ENCODE results near the gene USP3.
"Not testable (repeated sequence)": the region's sequence is repeated elsewhere in the genome, so short reads cannot be mapped to it uniquely, and the experiment has no call there.

DNA sequence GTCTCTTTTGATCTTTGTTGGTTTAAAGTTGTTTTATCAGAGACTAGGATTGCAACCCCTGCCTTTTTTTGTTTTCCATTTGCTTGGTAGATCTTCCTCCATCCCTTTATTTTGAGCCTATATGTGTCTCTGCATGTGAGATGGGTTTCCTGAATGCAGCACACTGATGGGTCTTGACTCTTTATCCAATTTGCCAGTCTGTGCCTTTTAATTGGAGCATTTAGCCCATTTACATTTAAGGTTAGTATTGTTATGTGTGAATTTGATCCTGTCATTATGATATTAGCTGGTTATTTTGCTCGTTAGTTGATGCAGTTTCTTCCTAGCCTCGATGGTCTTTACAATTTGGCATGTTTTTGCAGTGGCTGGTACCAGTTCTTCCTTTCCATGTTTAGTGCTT, 116.4 kb downstream of the USP3 start:
- not testable (repeated sequence) for TF ChIP-seq MXD4 (CRISPR knock-in tag; IDR thresholded peaks at IDR 0.05; ENCODE audit: borderline replicate concordance); ZNF232 (CRISPR knock-in tag; IDR thresholded peaks at IDR 0.05); EMX1 (CRISPR knock-in tag; IDR thresholded peaks at IDR 0.05); ETV6 (CRISPR knock-in tag; IDR thresholded peaks at IDR 0.05); KAT7 (CRISPR knock-in tag; IDR thresholded peaks at IDR 0.05; ENCODE audit: borderline replicate concordance); TP53 (CRISPR knock-in tag; IDR thresholded peaks at IDR 0.05); NFE2L1 (CRISPR knock-in tag; IDR thresholded peaks at IDR 0.05)
- TF ChIP-seq, protein P1, sequence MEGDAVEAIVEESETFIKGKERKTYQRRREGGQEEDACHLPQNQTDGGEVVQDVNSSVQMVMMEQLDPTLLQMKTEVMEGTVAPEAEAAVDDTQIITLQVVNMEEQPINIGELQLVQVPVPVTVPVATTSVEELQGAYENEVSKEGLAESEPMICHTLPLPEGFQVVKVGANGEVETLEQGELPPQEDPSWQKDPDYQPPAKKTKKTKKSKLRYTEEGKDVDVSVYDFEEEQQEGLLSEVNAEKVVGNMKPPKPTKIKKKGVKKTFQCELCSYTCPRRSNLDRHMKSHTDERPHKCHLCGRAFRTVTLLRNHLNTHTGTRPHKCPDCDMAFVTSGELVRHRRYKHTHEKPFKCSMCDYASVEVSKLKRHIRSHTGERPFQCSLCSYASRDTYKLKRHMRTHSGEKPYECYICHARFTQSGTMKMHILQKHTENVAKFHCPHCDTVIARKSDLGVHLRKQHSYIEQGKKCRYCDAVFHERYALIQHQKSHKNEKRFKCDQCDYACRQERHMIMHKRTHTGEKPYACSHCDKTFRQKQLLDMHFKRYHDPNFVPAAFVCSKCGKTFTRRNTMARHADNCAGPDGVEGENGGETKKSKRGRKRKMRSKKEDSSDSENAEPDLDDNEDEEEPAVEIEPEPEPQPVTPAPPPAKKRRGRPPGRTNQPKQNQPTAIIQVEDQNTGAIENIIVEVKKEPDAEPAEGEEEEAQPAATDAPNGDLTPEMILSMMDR (IDR thresholded peaks at IDR 0.05), result not testable (repeated sequence)
- TF ChIP-seq, protein P2, sequence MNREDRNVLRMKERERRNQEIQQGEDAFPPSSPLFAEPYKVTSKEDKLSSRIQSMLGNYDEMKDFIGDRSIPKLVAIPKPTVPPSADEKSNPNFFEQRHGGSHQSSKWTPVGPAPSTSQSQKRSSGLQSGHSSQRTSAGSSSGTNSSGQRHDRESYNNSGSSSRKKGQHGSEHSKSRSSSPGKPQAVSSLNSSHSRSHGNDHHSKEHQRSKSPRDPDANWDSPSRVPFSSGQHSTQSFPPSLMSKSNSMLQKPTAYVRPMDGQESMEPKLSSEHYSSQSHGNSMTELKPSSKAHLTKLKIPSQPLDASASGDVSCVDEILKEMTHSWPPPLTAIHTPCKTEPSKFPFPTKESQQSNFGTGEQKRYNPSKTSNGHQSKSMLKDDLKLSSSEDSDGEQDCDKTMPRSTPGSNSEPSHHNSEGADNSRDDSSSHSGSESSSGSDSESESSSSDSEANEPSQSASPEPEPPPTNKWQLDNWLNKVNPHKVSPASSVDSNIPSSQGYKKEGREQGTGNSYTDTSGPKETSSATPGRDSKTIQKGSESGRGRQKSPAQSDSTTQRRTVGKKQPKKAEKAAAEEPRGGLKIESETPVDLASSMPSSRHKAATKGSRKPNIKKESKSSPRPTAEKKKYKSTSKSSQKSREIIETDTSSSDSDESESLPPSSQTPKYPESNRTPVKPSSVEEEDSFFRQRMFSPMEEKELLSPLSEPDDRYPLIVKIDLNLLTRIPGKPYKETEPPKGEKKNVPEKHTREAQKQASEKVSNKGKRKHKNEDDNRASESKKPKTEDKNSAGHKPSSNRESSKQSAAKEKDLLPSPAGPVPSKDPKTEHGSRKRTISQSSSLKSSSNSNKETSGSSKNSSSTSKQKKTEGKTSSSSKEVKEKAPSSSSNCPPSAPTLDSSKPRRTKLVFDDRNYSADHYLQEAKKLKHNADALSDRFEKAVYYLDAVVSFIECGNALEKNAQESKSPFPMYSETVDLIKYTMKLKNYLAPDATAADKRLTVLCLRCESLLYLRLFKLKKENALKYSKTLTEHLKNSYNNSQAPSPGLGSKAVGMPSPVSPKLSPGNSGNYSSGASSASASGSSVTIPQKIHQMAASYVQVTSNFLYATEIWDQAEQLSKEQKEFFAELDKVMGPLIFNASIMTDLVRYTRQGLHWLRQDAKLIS (CRISPR knock-in tag; IDR thresholded peaks at IDR 0.05; ENCODE audit: borderline replicate concordance), result not testable (repeated sequence)
- TF ChIP-seq, protein P3, sequence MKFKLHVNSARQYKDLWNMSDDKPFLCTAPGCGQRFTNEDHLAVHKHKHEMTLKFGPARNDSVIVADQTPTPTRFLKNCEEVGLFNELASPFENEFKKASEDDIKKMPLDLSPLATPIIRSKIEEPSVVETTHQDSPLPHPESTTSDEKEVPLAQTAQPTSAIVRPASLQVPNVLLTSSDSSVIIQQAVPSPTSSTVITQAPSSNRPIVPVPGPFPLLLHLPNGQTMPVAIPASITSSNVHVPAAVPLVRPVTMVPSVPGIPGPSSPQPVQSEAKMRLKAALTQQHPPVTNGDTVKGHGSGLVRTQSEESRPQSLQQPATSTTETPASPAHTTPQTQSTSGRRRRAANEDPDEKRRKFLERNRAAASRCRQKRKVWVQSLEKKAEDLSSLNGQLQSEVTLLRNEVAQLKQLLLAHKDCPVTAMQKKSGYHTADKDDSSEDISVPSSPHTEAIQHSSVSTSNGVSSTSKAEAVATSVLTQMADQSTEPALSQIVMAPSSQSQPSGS (CRISPR knock-in tag; IDR thresholded peaks at IDR 0.05; ENCODE audit: borderline replicate concordance, low read depth), result not testable (repeated sequence)
- TF ChIP-seq, protein P4, sequence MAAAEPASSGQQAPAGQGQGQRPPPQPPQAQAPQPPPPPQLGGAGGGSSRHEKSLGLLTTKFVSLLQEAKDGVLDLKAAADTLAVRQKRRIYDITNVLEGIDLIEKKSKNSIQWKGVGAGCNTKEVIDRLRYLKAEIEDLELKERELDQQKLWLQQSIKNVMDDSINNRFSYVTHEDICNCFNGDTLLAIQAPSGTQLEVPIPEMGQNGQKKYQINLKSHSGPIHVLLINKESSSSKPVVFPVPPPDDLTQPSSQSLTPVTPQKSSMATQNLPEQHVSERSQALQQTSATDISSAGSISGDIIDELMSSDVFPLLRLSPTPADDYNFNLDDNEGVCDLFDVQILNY (CRISPR knock-in tag; IDR thresholded peaks at IDR 0.05), result not testable (repeated sequence)
- TF ChIP-seq, protein P5, sequence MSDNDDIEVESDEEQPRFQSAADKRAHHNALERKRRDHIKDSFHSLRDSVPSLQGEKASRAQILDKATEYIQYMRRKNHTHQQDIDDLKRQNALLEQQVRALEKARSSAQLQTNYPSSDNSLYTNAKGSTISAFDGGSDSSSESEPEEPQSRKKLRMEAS (CRISPR knock-in tag; IDR thresholded peaks at IDR 0.05), result not testable (repeated sequence)
- TF ChIP-seq, protein P6, sequence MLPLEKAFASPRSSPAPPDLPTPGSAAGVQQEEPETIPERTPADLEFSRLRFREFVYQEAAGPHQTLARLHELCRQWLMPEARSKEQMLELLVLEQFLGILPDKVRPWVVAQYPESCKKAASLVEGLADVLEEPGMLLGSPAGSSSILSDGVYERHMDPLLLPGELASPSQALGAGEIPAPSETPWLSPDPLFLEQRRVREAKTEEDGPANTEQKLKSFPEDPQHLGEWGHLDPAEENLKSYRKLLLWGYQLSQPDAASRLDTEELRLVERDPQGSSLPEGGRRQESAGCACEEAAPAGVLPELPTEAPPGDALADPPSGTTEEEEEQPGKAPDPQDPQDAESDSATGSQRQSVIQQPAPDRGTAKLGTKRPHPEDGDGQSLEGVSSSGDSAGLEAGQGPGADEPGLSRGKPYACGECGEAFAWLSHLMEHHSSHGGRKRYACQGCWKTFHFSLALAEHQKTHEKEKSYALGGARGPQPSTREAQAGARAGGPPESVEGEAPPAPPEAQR (CRISPR knock-in tag; IDR thresholded peaks at IDR 0.05), result not testable (repeated sequence)
- TF ChIP-seq, protein P7, sequence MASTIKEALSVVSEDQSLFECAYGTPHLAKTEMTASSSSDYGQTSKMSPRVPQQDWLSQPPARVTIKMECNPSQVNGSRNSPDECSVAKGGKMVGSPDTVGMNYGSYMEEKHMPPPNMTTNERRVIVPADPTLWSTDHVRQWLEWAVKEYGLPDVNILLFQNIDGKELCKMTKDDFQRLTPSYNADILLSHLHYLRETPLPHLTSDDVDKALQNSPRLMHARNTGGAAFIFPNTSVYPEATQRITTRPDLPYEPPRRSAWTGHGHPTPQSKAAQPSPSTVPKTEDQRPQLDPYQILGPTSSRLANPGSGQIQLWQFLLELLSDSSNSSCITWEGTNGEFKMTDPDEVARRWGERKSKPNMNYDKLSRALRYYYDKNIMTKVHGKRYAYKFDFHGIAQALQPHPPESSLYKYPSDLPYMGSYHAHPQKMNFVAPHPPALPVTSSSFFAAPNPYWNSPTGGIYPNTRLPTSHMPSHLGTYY (CRISPR knock-in tag; IDR thresholded peaks at IDR 0.05), result not testable (repeated sequence)
